Measurements from ENCODE around the gene FOXP4. TPM values are rescaled to one million over a fixed set of nuclear protein-coding genes. Genes with fewer than 3 reads are reported as not detected.
A peak's percentile ranks its signal among the peaks of the same experiment; 100 is the strongest.

FOXP4 gene
- total and polyA plus RNA-seq, 2 donors (not counting 1 experiment from before 2014, with no cell fraction given), result 0.81 to 1.8 TPM

DNA sequence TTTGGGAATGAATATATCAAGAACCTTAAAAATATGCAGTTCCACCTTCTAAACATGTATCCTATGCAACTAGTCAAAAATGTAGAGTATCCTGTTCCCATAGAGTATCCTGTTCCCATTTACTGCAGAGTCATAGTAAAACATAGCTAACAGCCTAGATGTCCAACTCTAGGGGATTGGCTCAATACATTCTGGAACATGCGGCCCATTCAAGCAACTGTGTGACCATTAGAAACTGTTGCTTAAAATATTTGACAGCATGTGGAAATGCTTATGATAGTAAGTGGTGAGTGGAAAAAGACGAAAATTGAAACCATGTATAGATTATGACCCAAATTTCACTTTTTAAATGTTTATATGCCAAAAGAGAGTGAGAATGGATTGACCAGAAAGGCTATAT, 11.2 kb downstream of the FOXP4 start:
- no peak for DNase-seq (ENCODE audit: low read depth in 2 of 2)
- Histone ChIP-seq H3K27ac (ENCODE audit: insufficient read depth, low read length) (no peak overlapping the region), H3K9ac (ENCODE audit: insufficient read depth, low read length) (no peak overlapping the region), H3K9me3 (ENCODE audit: control insufficient read depth, insufficient read depth, low read depth, low read length) (no peaks in the 10 kb centered on the region), H3K36me3 (ENCODE audit: control insufficient read depth, insufficient read depth, low read length) (no peaks in the 10 kb centered on the region), H3K4me1 (ENCODE audit: control insufficient read depth, extremely low read depth, insufficient read depth, low read length) (no peaks in the 10 kb centered on the region), H3K4me2 (ENCODE audit: extremely low read depth, insufficient read depth, low read length) (no peak overlapping the region), H3K27me3 (ENCODE audit: control insufficient read depth, insufficient read depth, low read length) (no peaks in the 10 kb centered on the region), H2AFZ (ENCODE audit: low read length) (no peak overlapping the region), H3K4me3 (replicated peaks in 1 of 4; ENCODE audit: control extremely low read depth in 1 of 4, insufficient read depth in 1 of 4, low read depth in 3 of 4, low read length in 4 of 4) (no peak overlapping the region), H4K20me1 (ENCODE audit: control insufficient read depth, extremely low read depth, insufficient read depth, low read length) (no peaks in the 10 kb centered on the region), H3K79me2 (ENCODE audit: control insufficient read depth, insufficient read depth, low read length) (no peaks in the 10 kb centered on the region)
- TF ChIP-seq, protein P1, sequence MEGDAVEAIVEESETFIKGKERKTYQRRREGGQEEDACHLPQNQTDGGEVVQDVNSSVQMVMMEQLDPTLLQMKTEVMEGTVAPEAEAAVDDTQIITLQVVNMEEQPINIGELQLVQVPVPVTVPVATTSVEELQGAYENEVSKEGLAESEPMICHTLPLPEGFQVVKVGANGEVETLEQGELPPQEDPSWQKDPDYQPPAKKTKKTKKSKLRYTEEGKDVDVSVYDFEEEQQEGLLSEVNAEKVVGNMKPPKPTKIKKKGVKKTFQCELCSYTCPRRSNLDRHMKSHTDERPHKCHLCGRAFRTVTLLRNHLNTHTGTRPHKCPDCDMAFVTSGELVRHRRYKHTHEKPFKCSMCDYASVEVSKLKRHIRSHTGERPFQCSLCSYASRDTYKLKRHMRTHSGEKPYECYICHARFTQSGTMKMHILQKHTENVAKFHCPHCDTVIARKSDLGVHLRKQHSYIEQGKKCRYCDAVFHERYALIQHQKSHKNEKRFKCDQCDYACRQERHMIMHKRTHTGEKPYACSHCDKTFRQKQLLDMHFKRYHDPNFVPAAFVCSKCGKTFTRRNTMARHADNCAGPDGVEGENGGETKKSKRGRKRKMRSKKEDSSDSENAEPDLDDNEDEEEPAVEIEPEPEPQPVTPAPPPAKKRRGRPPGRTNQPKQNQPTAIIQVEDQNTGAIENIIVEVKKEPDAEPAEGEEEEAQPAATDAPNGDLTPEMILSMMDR (conservative IDR thresholded peaks at IDR 0.05 in 1 of 2, IDR thresholded peaks at IDR 0.05 in 1 of 2; ENCODE audit: low read depth in 1 of 2, low read length in 2 of 2), result no peak
- no peak for TF ChIP-seq EZH2 (IDR thresholded peaks at IDR 0.05; ENCODE audit: low read length, missing control alignments)

GRCh38 chr6:41558033-41558807, 12.0 kb downstream of the FOXP4 start:
- Histone ChIP-seq H3K27me3 (ENCODE audit: control insufficient read depth, insufficient read depth, low read length) (no peaks in the 10 kb centered on the region), H4K20me1 (ENCODE audit: control insufficient read depth, extremely low read depth, insufficient read depth, low read length) (no peaks in the 10 kb centered on the region), H3K79me2 (ENCODE audit: control insufficient read depth, insufficient read depth, low read length) (no peaks in the 10 kb centered on the region), H3K36me3 (ENCODE audit: control insufficient read depth, insufficient read depth, low read length) (no peaks in the 10 kb centered on the region), H3K4me2 (ENCODE audit: extremely low read depth, insufficient read depth, low read length) (no peak overlapping the region), H3K9ac (ENCODE audit: insufficient read depth, low read length) (no peak overlapping the region), H3K9me3 (ENCODE audit: control insufficient read depth, insufficient read depth, low read depth, low read length) (no peaks in the 10 kb centered on the region), H3K4me1 (ENCODE audit: control insufficient read depth, extremely low read depth, insufficient read depth, low read length) (no peaks in the 10 kb centered on the region), H3K27ac (ENCODE audit: insufficient read depth, low read length) (no peak overlapping the region), H2AFZ (ENCODE audit: low read length) (no peak overlapping the region), H3K4me3 (replicated peaks in 1 of 4; ENCODE audit: control extremely low read depth in 1 of 4, insufficient read depth in 1 of 4, low read depth in 3 of 4, low read length in 4 of 4) (no peak overlapping the region)
- TF ChIP-seq, protein P1 (conservative IDR thresholded peaks at IDR 0.05 in 1 of 2, IDR thresholded peaks at IDR 0.05 in 1 of 2; ENCODE audit: low read depth in 1 of 2, low read length in 2 of 2), result no peak
- TF ChIP-seq EZH2 (IDR thresholded peaks at IDR 0.05; ENCODE audit: low read length, missing control alignments), result no peak
- peak in 1 of 2 donors; percentile 53 for DNase-seq (ENCODE audit: low read depth in 2 of 2)

DNA sequence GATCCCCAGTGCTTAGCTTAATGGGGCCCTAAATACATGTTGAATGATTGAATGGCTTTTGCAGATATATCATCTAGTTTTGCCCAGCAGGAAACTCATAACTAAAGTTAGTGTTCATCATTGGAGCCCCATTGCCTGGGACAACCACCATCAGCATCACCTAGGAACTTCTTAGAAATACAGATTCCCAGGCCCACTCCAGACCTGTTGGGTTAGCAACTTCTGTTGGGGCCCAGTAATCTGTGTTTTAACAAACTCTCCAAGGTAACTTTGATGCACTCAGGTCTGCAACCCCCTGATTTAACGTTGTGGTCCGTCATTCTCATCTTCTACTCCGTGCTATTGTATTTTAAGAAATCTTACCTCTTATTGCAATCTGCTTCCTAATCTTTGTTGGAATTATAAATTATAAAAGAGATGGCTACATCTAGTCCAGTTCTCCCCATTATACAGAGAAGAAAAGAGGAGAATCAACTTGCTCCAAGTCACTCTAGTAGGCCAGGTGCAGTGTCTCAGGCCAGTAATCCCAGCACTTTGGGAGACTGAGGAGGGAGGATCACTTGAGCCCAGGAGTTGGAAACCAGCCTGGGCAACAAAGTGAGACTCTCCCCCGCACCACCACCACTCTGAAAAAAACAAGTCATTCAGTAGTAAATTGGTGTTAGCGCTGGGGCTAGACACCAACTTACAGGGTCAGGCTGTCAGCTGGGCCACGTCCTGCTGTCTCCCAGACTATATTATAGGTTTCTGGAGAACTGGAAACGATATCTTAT, 13.7 kb downstream of the FOXP4 start:
- Histone ChIP-seq H3K79me2 (ENCODE audit: control insufficient read depth, insufficient read depth, low read length) (no peaks in the 10 kb centered on the region), H3K36me3 (ENCODE audit: control insufficient read depth, insufficient read depth, low read length) (no peaks in the 10 kb centered on the region), H3K4me3 (replicated peaks in 1 of 4; ENCODE audit: control extremely low read depth in 1 of 4, insufficient read depth in 1 of 4, low read depth in 3 of 4, low read length in 4 of 4) (no peak overlapping the region), H3K9me3 (ENCODE audit: control insufficient read depth, insufficient read depth, low read depth, low read length) (no peaks in the 10 kb centered on the region), H3K9ac (ENCODE audit: insufficient read depth, low read length) (no peak overlapping the region), H3K27me3 (ENCODE audit: control insufficient read depth, insufficient read depth, low read length) (no peaks in the 10 kb centered on the region), H4K20me1 (ENCODE audit: control insufficient read depth, extremely low read depth, insufficient read depth, low read length) (no peaks in the 10 kb centered on the region), H3K4me2 (ENCODE audit: extremely low read depth, insufficient read depth, low read length) (no peak overlapping the region), H3K27ac (ENCODE audit: insufficient read depth, low read length) (no peak overlapping the region), H3K4me1 (ENCODE audit: control insufficient read depth, extremely low read depth, insufficient read depth, low read length) (no peaks in the 10 kb centered on the region), H2AFZ (ENCODE audit: low read length) (no peak overlapping the region)
- TF ChIP-seq, protein P1 (conservative IDR thresholded peaks at IDR 0.05 in 1 of 2, IDR thresholded peaks at IDR 0.05 in 1 of 2; ENCODE audit: low read depth in 1 of 2, low read length in 2 of 2), result no peak
- TF ChIP-seq EZH2 (IDR thresholded peaks at IDR 0.05; ENCODE audit: low read length, missing control alignments), result no peak
- DNase-seq (ENCODE audit: low read depth in 2 of 2), result no peak

All from fibroblast of lung (primary cell).